ENCODE results near the gene CRYBB1. TPM values are rescaled to one million over a fixed set of nuclear protein-coding genes. Genes with fewer than 3 reads are reported as not detected.

The CRYBB1 gene
- total and polyA plus RNA-seq, 2 donors (not counting 1 experiment from before 2014, with no cell fraction given), result 0.18 TPM; not detected in 1

DNA sequence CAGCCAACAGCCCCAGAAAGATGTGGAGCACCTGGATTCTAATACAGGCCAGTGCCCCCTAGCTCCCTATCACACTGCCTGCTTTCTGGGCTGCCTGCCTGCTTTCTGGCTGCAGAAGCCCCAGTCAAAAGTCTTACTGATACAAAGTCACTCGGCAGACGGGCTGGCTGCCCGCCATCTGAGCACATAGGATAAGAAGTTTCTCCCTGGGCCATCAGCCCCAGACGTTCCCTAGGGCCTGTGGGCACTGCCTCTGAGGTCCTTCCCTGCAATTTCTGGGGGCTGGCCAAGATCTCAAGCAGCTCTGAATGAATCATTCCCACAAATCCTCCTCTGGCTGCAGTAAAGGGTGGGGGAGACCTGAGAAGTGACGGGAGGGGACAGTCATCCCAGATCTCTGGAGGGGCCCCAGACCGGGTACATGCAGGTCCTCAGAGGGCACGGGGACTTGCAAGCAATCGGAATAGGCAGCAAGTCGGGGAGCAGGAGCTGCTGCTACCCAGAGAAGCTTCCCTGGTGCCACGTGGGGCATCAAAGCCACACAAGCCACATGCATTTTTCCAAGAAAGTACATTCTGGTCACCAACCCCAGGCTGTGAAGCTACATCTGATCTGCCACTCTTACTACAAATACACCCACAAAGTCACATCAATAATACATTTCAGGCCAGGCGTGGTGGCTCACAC, 32.6 kb downstream of the CRYBB1 start:
- Histone ChIP-seq H3K4me1 (ENCODE audit: control insufficient read depth in 2 of 2, insufficient read depth in 2 of 2, low read length in 2 of 2) (peaks cover 26 to 31% of the 10 kb centered on the region in 2 donors), H3K36me3 (replicated peaks in 1 of 2; ENCODE audit: control extremely low read depth in 1 of 2, control insufficient read depth in 1 of 2, extremely low read depth in 1 of 2, insufficient read depth in 2 of 2, low read length in 1 of 2) (peaks cover 0 to 3% of the 10 kb centered on the region in 2 experiments), H3K9me3 (ENCODE audit: control extremely low read depth in 1 of 3, control insufficient read depth in 2 of 3, insufficient read depth in 1 of 3, low read length in 2 of 3) (peaks cover 0 to 1% (median 0%) of the 10 kb centered on the region in 3 donors), H3K4me3 (ENCODE audit: control extremely low read depth in 1 of 5, extremely low read depth in 1 of 5, insufficient read depth in 1 of 5, low read depth in 2 of 5, low read length in 4 of 5) (no peak overlapping the region), H3K27me3 (replicated peaks in 1 of 4; ENCODE audit: control extremely low read depth in 1 of 4, control insufficient read depth in 3 of 4, insufficient read depth in 4 of 4, low read length in 3 of 4) (no peaks in the 10 kb centered on the region), H2AFZ (ENCODE audit: insufficient read depth, low read depth, low read length, poor library complexity, severe bottlenecking) (no peak overlapping the region), H3K79me2 (ENCODE audit: control insufficient read depth, insufficient read depth, low read length) (peaks cover 84% of the 10 kb centered on the region), H3K9ac (ENCODE audit: low read length) (no peak overlapping the region), H3K27ac (ENCODE audit: low read length in 2 of 2) (no peak overlapping the region), H4K20me1 (ENCODE audit: control insufficient read depth, insufficient read depth, low read length, poor library complexity, severe bottlenecking) (no peaks in the 10 kb centered on the region), H3K4me2 (replicated peaks; ENCODE audit: low read depth, low read length, poor library complexity, severe bottlenecking) (no peak overlapping the region)
- CTCF ChIA-PET, result no interaction called here
- intact Hi-C loops (cut with micrococcal nuclease), result no loop called here
- Mint-ChIP-seq H3K9me3 (ENCODE audit: insufficient read depth) (no peaks in the 10 kb centered on the region), H3K4me3 (no peak overlapping the region), H3K27me3 (no peaks in the 10 kb centered on the region), H3K4me1 (peaks cover 42% of the 10 kb centered on the region), H3K27ac (peak overlapping the region; percentile 41)
- POLR2A ChIA-PET, result no interaction called here
- 61% methylated on average over 11 of the region's 11 CpGs for WGBS (ENCODE audit: insufficient coverage)
- DNase-seq, result no peak
- no peak for ATAC-seq (ENCODE audit: low read depth)
- TF ChIP-seq EZH2 (IDR thresholded peaks at IDR 0.05; ENCODE audit: borderline replicate concordance, insufficient read depth, low read depth, low read length, poor library complexity, severe bottlenecking), result no peak
- TF ChIP-seq, protein P1, sequence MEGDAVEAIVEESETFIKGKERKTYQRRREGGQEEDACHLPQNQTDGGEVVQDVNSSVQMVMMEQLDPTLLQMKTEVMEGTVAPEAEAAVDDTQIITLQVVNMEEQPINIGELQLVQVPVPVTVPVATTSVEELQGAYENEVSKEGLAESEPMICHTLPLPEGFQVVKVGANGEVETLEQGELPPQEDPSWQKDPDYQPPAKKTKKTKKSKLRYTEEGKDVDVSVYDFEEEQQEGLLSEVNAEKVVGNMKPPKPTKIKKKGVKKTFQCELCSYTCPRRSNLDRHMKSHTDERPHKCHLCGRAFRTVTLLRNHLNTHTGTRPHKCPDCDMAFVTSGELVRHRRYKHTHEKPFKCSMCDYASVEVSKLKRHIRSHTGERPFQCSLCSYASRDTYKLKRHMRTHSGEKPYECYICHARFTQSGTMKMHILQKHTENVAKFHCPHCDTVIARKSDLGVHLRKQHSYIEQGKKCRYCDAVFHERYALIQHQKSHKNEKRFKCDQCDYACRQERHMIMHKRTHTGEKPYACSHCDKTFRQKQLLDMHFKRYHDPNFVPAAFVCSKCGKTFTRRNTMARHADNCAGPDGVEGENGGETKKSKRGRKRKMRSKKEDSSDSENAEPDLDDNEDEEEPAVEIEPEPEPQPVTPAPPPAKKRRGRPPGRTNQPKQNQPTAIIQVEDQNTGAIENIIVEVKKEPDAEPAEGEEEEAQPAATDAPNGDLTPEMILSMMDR (IDR thresholded peaks at IDR 0.05), result no peak

DNA sequence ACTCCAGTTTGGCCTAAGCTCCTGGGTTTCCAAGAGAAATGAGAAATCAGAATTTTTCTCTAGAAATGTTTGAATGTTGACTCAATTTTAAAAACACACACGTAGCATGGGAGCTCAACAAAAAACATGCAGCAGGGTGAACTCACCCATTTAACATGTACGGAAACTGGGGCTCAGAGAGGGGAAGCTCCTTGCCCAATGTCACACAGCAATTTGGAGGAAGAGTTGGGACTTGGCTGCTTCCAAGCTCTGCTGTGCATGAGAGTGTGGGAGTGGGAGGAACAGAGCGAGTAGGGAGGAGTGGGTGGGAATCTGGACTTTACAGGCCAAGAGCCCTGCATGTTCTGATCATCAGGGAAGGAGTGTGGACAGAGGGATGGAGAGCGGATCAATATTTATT, 33.8 kb downstream of the CRYBB1 start:
- Mint-ChIP-seq H3K27me3 (no peaks in the 10 kb centered on the region), H3K4me1 (peaks cover 48% of the 10 kb centered on the region), H3K9me3 (ENCODE audit: insufficient read depth) (no peaks in the 10 kb centered on the region), H3K27ac (no peak overlapping the region), H3K4me3 (no peak overlapping the region)
- Histone ChIP-seq H3K79me2 (ENCODE audit: control insufficient read depth, insufficient read depth, low read length) (peaks cover 78% of the 10 kb centered on the region), H3K4me3 (ENCODE audit: control extremely low read depth in 1 of 5, extremely low read depth in 1 of 5, insufficient read depth in 1 of 5, low read depth in 2 of 5, low read length in 4 of 5) (no peak overlapping the region), H3K9me3 (ENCODE audit: control extremely low read depth in 1 of 3, control insufficient read depth in 2 of 3, insufficient read depth in 1 of 3, low read length in 2 of 3) (peaks cover 0 to 1% (median 0%) of the 10 kb centered on the region in 3 donors), H2AFZ (ENCODE audit: insufficient read depth, low read depth, low read length, poor library complexity, severe bottlenecking) (no peak overlapping the region), H4K20me1 (ENCODE audit: control insufficient read depth, insufficient read depth, low read length, poor library complexity, severe bottlenecking) (no peaks in the 10 kb centered on the region), H3K4me2 (replicated peaks; ENCODE audit: low read depth, low read length, poor library complexity, severe bottlenecking) (no peak overlapping the region), H3K27me3 (replicated peaks in 1 of 4; ENCODE audit: control extremely low read depth in 1 of 4, control insufficient read depth in 3 of 4, insufficient read depth in 4 of 4, low read length in 3 of 4) (no peaks in the 10 kb centered on the region), H3K9ac (ENCODE audit: low read length) (no peak overlapping the region), H3K4me1 (ENCODE audit: control insufficient read depth in 2 of 2, insufficient read depth in 2 of 2, low read length in 2 of 2) (peaks cover 35 to 39% of the 10 kb centered on the region in 2 donors), H3K36me3 (replicated peaks in 1 of 2; ENCODE audit: control extremely low read depth in 1 of 2, control insufficient read depth in 1 of 2, extremely low read depth in 1 of 2, insufficient read depth in 2 of 2, low read length in 1 of 2) (peaks cover 0 to 3% of the 10 kb centered on the region in 2 experiments), H3K27ac (ENCODE audit: low read length in 2 of 2) (no peak overlapping the region)
- 100% methylated on average over 1 of the region's 4 CpGs for WGBS (ENCODE audit: insufficient coverage)
- no peak for ATAC-seq (ENCODE audit: low read depth)
- ChIA-PET POLR2A (no interaction called here), CTCF (no interaction called here)
- TF ChIP-seq, protein P1 (IDR thresholded peaks at IDR 0.05), result no peak
- TF ChIP-seq EZH2 (IDR thresholded peaks at IDR 0.05; ENCODE audit: borderline replicate concordance, insufficient read depth, low read depth, low read length, poor library complexity, severe bottlenecking), result no peak
- DNase-seq, result no peak
- intact Hi-C loops (cut with micrococcal nuclease), result no loop called here
